NCI-H460 (cell line): ENCODE measurements around the gene GTF2H3. TPM values are rescaled to one million over a fixed set of nuclear protein-coding genes. Genes with fewer than 3 reads are reported as not detected.
"Not testable (repeated sequence)": the region's sequence is repeated elsewhere in the genome, so short reads cannot be mapped to it uniquely, and the experiment has no call there.

Source experiments
- DNase-seq: peaks from one replicate; pipeline ENCODE4 v3.0.0-alpha.2; 2016; ENCODE audit warnings: low read depth; ENCODE audit errors: extremely low read depth
- polyA plus RNA-seq: library from polyadenylated mRNA; depleted of rRNA; stranded (reverse); fragments of >200 nt; gene quantifications from 2 replicates; pipeline ENCODE4 v1.2.3, GENCODE V29; 2014; cell fraction: nucleus; rRNA removed
- total RNA-seq: library from RNA; depleted of rRNA; stranded (reverse); fragments of >200 nt; shearing (Covaris generic); gene quantifications from 2 replicates; pipeline ENCODE4 v1.2.3, GENCODE V29; 2014; rRNA removed

GTF2H3 gene
- total RNA-seq: 81.4 and 96.5 TPM in 2 replicates
- polyA plus RNA-seq: 74.6 and 168 TPM in 2 replicates

DNA sequence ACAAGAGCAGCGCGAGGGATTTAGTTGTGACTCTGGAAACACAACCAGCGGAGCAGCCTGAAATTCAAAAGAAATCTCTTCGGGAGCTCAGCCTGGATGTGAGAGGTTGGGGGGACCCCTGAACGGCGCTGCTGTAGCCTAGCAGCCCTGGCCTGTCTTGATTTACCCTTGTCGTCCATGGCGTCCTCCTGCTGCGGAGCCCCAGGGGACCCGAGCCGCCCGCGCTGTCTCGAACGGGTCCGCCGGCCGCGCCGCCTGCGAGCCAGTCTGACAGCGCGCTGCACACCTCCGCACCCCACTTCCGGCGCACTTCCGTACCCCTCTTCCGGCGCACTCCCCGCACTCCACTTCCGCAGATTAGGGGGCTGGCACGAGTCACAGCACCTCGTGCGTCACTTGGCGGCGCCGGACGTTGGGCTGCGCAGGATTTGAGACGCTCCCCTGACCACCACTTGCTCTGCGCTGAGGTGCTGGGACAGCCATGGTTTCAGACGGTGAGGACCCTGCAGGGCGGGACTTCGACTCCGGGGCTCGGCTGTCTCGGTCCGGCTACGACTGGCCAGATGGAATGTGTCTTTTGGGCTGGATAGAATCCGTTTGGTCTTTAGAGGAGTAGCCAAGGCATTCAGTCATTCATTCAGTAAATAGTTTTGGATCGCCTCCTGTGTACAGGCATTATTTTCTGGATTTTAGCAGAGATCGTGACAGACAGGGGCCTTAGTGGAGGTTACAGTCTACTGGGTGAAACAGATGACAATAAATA, at the start of gene GTF2H3, which contains the start of gene EIF2B1:
Gene GTF2H3 (plus strand): TSS at position 451 of the 763 bp plus-strand sequence. CDS start 31 bp downstream, at position 482.
Gene EIF2B1 (minus strand): TSS at position 308 of the 763 bp plus-strand sequence. CDS start 129 bp downstream, at position 179.
- peak; percentile 97 for DNase-seq

- DNase-seq: no peak
Observed at GRCh38 chr12:123591702-123592481, 41.7 kb upstream of the GTF2H3 start.

DNA sequence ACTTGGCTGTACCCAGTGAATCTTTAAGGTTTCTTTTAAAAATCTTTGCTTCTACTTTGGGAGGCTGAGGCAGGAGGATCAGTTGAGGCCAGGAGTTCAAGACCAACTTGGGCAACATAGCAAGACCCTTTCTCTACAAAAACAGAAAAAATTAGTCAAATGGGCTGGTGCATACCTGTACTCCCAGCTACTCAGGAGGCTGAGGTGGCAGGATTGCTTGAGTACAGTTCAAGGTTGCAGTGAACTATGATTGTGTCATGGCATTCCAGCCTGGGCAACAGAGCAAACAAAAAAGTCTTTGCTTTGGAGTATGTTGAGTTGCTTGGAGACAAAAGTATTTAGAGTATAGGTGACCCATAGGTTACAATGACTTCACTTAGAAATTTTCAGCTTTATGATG, 37.9 kb upstream of the GTF2H3 start:
- no peak for DNase-seq

GRCh38 chr12:123597100-123597499, 36.5 kb upstream of the GTF2H3 start:
- DNase-seq: no peak

- DNase-seq: no peak
Observed at GRCh38 chr12:123598522-123598921, 35.1 kb upstream of the GTF2H3 start.

- no peak for DNase-seq
Observed at GRCh38 chr12:123599310-123599709, 34.3 kb upstream of the GTF2H3 start.

GRCh38 chr12:123599721-123600120, 33.9 kb upstream of the GTF2H3 start:
- DNase-seq: no peak

GRCh38 chr12:123601602-123602489, 31.8 kb upstream of the GTF2H3 start, which contains the start of gene DDX55:
Gene DDX55 (plus strand): TSS chr12:123602099. CDS start chr12:123602149, 50 bp downstream.
- DNase-seq: peak; percentile 74

DNA sequence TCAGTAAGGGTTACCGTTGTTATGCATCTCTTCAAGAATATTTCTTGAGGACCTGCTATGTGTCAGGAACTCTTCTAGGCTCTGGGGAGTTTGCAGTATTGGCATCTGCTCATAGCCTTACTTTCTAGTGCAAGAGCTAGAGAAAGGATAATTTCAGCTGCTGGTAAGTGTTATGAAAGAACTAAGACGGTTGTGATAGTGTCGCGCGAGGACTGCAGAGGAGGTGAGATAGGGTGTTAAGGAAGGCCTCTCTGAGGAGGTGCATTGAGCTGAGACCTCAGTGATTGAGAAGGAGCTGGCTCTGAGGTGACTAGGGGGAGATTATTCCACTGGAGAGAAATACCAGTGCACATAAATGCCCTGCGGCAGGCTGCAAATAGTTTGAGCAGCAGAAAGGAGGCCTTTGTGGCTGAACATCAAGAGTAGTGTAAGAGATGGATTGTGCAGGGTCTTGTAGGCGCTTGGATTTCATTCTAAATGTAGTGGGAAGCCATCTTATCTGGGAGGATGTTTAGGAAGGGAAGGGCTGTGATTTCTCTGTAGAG, 30.9 kb upstream of the GTF2H3 start:
- no peak for DNase-seq

DNA sequence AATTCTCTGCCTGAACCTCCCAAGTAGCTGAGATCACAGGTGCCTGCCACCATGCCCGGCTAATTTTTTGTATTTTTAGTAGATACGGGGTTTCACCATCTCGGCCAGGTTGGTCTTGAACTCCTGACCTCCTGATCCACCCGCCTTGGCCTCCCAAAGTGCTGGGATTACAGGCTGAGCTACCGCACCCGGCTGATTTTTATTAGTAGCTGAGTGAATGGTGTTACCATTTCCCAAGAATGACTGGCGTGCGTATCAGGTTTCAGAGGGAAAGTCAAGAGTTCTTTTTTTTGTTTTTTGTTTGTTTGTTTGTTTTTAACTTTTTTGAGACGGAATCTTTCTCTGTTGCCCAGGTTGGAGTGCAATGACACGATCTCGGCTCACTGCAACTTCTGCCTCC, 30.1 kb upstream of the GTF2H3 start:
- not testable (repeated sequence) for DNase-seq

GRCh38 chr12:123607756-123608155, 25.9 kb upstream of the GTF2H3 start:
- no peak for DNase-seq

DNA sequence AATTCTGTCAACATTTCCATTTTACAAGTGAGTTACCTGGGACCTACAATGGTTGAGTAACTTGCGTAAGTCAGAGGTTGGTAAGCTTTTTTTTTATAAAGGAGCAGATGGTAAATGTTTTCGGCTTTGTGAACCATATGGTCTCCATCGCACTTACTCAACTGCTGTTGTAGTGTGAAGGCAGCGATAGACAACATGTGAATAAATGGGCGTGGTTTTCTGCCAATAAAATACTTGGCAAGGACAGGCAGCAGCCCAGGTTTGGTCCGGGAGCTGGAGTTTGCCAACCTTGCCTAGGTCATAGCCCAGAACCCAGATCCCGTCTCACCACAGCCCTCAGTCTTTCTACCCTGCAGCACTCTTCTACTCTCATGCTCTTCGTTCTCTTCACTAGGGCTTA, 25.4 kb upstream of the GTF2H3 start:
- DNase-seq: no peak

- no peak for DNase-seq
Observed at GRCh38 chr12:123614110-123614509, 19.5 kb upstream of the GTF2H3 start.

DNA sequence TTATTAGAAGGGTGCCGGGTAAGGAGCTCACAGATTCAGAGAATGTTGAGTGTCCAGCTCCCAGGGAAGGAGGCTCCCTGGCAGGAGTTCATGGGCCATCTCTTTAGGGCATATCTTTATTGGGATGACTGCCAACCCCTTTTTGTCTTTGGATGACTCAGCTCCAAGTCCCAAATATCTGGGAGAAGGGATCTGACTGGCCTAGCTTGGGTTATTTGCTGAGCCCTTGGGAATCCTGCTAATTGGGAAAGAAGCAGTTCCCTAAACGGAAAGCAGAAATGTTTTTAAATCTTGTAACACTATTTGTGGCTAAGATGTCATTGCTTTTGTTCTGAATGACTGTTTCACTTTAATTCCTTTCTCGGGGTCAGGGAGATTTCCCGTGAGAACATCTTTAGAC, 19.1 kb upstream of the GTF2H3 start:
- no peak for DNase-seq

GRCh38 chr12:123617144-123617543, 16.5 kb upstream of the GTF2H3 start:
- DNase-seq: no peak

GRCh38 chr12:123617580-123617979, 16.0 kb upstream of the GTF2H3 start:
- DNase-seq: no peak

DNA sequence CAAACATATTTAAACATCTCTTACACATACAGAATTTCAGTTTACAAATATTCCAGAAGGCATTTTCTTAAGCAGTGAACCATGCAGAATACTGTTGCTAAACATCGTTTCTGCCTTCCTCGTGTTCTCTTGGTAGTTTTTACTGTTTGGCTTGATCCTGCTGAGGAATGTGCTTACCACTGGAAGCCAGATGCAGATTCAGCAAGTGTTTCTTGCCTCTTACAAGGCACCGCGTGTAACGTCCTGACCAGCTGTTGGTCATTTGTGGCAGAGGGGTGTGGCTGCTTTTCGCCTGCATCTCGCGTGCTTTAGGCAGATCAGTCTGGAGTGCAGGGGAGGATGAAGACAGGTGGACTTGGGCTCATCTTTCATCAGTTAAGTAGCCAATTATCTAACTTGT, 12.5 kb upstream of the GTF2H3 start:
- DNase-seq: no peak

GRCh38 chr12:123621619-123622530, 11.8 kb upstream of the GTF2H3 start:
- no peak for DNase-seq

DNA sequence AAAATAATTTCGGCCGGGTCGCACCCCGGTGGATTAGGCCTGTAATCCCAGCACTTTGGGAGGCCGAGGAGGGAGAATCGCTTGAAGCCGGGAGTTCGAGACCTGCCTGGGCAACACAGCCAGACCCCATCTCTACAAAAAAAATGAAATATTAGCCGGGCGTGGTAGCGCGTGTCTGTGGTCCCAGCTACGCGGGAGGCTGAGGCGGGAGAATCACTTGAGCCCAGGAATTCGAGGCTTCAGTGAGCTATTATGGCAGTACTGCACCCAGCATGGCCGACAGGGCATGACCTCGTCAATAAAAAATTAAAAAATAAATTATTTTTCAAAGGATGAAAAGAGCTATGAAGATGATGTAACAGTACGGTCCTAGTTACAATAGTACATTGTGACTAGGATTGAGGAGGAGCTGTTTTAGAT, 523 bp downstream of the GTF2H3 start:
- no peak for DNase-seq
